ENCODE results near the gene APBA3.

DNA sequence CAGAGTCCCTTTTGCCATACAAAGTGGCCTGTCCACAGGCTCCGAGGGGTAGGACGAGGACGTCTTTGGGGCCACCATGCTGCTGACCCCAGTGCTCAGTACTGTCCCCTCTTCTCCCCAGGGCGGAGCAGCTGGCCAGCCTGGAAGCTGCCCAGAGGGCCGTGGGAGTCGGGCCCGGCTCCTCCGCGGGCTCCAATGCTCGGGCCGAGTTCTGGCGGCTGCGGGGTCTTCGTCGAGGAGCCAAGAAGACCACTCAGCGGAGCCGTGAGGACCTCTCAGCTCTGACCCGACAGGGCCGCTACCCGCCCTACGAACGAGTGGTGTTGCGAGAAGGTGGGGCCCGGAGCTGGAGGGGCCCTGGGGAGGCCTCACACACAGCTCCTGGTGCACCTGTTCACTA, 21.1 kb downstream of the APBA3 start:
- no peak for TF ChIP-seq ZNF274 (IDR thresholded peaks at IDR 0.05; ENCODE audit: low read depth, low read length)
- TF ChIP-seq YY1 (IDR thresholded peaks at IDR 0.05; ENCODE audit: insufficient read depth, insufficient read length), result no peak
- TF ChIP-seq SUZ12 (IDR thresholded peaks at IDR 0.05; ENCODE audit: extremely low read depth, insufficient read depth, insufficient read length), result no peak

Measured in NT2/D1 (cell line).